Epithelial cell of esophagus (primary cell): Measurements from ENCODE around the gene ECE2.

Experiments
- DNase-seq: peaks from one replicate; pipeline ENCODE4 v3.0.0; 2010; ENCODE audit warnings: low read depth
- H3K4me3 ChIP-seq: 2 replicates; pipeline ENCODE4 v1.5.1; 2011; ENCODE audit warnings: mild to moderate bottlenecking, low read length, control low read depth
- TF ChIP-seq, protein P1 (sequence below): IDR thresholded peaks from 2 replicates; pipeline ENCODE4 v1.5.1; 2011; ENCODE audit warnings: low read depth, mild to moderate bottlenecking, low read length, control low read depth, inconsistent platforms; ENCODE audit not compliant: insufficient read depth; ENCODE audit errors: missing control alignments

The ECE2 gene

DNA sequence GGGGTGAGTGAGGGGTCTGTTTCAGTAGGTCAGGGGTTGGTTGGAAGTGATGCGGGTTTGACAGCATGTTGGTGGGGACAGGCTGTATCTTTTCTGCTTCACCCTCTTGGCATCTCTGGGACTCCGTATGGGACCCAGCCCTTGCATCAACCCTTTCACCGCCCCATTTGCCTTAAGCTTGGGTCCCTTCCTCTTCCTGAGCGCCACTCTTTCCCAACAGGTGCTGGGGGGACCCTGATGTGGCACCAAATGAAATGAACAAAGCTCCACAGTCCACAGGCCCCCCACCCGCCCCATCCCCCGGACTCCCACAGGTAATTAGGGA, 39.7 kb downstream of the ECE2 start:
- H3K4me3 ChIP-seq, result peak overlapping the region; percentile 88
- TF ChIP-seq, protein P1, sequence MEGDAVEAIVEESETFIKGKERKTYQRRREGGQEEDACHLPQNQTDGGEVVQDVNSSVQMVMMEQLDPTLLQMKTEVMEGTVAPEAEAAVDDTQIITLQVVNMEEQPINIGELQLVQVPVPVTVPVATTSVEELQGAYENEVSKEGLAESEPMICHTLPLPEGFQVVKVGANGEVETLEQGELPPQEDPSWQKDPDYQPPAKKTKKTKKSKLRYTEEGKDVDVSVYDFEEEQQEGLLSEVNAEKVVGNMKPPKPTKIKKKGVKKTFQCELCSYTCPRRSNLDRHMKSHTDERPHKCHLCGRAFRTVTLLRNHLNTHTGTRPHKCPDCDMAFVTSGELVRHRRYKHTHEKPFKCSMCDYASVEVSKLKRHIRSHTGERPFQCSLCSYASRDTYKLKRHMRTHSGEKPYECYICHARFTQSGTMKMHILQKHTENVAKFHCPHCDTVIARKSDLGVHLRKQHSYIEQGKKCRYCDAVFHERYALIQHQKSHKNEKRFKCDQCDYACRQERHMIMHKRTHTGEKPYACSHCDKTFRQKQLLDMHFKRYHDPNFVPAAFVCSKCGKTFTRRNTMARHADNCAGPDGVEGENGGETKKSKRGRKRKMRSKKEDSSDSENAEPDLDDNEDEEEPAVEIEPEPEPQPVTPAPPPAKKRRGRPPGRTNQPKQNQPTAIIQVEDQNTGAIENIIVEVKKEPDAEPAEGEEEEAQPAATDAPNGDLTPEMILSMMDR, result no peak
- DNase-seq, result no peak

DNA sequence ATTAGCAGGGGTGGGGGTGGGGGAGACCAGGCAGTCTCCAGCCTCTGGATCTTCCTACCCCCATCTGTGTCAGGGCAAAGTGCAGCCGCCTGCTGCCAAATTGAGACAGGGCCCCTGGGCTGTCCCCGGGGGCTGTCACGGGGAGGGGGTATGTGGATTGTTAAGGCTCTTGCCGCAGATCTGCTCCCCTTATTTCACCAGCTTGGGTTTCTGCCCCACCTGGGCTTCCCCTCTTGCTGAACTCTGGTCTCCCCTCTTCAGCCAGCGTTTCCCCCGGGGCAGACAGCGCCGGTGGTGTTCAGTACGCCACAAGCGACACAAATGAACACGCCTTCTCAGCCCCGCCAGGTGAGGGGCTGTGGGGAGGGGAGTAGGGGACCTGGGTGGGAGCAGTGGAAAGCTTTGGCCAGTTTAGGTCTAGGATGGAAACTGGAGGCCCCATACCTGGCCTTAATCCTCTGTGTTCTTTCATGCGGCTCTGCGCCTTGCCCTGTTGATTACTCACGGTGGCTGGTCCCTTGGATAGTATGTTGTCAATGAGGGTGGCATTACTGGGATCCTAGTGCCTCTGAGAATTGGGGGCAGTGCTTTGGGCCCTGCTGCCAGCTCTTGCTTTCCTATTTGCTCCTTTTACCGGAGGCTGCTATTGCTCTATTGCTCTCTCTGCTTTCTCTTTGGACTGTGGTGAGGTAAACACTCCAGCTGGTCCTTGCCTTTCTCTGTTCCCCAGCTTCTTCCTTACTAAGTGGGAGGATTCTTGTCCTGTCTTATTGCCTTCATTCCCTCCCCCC, 40.2 kb downstream of the ECE2 start:
- no peak for DNase-seq
- TF ChIP-seq, protein P1, result no peak
- peak overlapping the region; percentile 88 for H3K4me3 ChIP-seq

DNA sequence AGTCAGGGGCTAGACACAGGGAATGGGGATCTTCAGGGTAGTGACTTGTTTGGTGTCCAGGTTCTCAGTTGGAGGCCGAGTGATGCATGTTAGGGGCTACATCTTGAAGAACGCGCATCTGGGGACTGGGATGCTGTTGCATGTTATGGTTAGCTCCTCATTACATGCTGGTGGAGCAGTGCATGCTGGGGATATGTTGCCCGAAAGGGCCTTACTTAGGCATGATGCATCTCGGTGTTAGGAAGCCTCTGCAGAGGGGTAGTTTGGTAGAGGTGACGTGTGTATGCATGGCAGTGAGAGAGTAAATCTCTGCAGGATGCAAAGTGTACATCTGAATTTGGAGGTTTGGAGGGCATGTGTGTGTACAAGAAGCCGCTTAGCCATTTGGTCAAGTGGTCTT, 41.0 kb downstream of the ECE2 start:
- no peak for DNase-seq
- H3K4me3 ChIP-seq, result peak overlapping the region; percentile 88

DNA sequence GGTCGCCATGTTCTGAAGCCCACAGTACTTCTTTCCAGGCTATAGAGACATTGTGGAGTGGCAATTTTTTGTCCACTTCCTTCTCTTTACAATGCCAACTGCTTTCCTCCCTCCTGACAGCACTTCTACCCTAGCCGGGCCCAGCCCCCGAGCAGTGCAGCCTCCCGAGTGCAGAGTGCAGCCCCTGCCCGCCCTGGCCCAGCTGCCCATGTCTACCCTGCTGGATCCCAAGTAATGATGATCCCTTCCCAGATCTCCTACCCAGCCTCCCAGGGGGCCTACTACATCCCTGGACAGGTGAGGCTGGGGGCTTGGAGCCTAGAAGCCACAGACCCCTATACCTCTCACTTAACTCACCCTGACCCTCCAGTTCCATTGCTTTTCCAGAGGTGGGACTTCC, 41.4 kb downstream of the ECE2 start:
- TF ChIP-seq, protein P1, result no peak
- DNase-seq, result no peak
- peak overlapping the region; percentile 88 for H3K4me3 ChIP-seq

More for the DNA sequence above, 41.0 kb downstream of the ECE2 start:
- TF ChIP-seq, protein P1, result no peak

DNA sequence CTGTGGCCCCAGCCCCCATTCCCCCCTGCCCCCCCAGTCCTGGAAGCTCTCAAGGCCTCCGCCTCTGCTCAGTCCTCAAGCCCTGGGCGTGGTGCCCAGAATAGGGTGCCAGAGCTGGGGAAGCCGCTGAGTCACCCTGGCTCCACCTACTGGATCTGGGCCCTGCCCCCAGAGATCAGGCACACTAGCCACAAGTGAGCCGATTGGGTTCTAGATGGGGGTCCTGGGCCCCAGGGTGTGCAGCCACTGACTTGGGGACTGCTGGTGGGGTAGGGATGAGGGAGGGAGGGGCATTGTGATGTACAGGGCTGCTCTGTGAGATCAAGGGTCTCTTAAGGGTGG, 44.3 kb downstream of the ECE2 start:
- TF ChIP-seq, protein P1, result no peak
- DNase-seq, result peak; percentile 94
- H3K4me3 ChIP-seq, result peak overlapping the region; percentile 52

DNA sequence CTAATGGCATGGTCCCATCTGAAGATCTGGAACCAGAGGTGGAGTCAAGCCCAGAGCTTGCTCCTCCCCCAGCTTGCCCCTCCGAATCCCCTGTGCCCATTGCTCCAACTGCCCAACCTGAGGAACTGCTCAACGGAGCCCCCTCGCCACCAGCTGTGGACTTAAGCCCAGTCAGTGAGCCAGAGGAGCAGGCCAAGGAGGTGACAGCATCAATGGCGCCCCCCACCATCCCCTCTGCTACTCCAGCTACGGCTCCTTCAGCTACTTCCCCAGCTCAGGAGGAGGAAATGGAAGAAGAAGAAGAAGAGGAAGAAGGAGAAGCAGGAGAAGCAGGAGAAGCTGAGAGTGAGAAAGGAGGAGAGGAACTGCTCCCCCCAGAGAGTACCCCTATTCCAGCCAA, 45.8 kb downstream of the ECE2 start:
- H3K4me3 ChIP-seq, result no peak overlapping the region
- no peak for DNase-seq
- TF ChIP-seq, protein P1, result no peak

DNA sequence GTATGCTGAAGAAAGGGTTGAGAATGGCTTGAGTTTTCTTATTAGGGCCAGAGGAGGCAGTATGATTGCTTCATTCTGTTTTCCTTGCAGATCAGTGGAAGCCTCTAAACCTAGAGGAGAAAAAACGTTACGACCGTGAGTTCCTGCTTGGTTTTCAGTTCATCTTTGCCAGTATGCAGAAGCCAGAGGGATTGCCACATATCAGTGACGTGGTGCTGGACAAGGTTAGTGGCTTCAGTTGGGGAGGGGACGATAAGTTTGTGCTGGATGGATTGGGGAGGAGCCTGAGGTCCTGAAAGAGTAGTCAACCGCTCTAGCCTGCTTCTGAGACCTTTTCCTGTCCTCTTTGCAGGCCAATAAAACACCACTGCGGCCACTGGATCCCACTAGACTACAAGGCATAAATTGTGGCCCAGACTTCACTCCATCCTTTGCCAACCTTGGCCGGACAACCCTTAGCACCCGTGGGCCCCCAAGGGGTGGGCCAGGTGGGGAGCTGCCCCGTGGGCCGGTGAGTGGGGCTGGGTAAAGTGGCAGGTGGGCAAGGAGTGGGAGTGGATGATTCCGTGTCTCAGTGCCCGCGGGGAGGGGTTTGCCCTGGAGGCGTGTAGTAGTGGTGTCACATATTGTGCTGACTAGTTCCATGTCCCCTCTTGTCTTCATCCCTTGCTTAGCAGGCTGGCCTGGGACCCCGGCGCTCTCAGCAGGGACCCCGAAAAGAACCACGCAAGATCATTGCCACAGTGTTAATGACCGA, 47.1 kb downstream of the ECE2 start:
- no peak for DNase-seq
- H3K4me3 ChIP-seq, result no peak overlapping the region
- TF ChIP-seq, protein P1, result no peak
